GM12801 (cell line): ENCODE measurements around the gene UBE2V1.

Experiments used
- TF ChIP-seq, protein P1 (sequence below): IDR thresholded peaks from one replicate; pipeline ENCODE4 v1.5.1; 2011; ENCODE audit warnings: control low read depth; ENCODE audit not compliant: insufficient read length; ENCODE audit errors: extremely low read depth

The UBE2V1 gene

DNA sequence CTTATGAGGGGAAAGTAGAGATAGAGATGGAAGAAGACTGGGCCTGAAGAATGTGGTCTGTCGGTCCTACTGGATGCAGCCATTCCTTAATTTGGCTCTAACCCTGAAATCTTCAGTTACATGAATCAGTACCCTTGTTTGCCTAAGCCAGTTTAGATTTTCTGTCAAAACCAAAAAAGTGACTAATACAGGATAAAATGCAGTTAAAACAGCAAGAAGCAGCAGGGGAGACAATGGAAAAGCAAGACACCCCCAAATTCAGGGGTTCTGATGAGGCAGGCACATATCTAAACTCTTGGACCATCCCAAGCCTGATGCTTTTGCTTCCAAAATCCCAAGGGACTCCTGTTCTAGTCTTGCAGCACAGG lies 17.4 kb upstream of the UBE2V1 start:
- TF ChIP-seq, protein P1, sequence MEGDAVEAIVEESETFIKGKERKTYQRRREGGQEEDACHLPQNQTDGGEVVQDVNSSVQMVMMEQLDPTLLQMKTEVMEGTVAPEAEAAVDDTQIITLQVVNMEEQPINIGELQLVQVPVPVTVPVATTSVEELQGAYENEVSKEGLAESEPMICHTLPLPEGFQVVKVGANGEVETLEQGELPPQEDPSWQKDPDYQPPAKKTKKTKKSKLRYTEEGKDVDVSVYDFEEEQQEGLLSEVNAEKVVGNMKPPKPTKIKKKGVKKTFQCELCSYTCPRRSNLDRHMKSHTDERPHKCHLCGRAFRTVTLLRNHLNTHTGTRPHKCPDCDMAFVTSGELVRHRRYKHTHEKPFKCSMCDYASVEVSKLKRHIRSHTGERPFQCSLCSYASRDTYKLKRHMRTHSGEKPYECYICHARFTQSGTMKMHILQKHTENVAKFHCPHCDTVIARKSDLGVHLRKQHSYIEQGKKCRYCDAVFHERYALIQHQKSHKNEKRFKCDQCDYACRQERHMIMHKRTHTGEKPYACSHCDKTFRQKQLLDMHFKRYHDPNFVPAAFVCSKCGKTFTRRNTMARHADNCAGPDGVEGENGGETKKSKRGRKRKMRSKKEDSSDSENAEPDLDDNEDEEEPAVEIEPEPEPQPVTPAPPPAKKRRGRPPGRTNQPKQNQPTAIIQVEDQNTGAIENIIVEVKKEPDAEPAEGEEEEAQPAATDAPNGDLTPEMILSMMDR: no peak

DNA sequence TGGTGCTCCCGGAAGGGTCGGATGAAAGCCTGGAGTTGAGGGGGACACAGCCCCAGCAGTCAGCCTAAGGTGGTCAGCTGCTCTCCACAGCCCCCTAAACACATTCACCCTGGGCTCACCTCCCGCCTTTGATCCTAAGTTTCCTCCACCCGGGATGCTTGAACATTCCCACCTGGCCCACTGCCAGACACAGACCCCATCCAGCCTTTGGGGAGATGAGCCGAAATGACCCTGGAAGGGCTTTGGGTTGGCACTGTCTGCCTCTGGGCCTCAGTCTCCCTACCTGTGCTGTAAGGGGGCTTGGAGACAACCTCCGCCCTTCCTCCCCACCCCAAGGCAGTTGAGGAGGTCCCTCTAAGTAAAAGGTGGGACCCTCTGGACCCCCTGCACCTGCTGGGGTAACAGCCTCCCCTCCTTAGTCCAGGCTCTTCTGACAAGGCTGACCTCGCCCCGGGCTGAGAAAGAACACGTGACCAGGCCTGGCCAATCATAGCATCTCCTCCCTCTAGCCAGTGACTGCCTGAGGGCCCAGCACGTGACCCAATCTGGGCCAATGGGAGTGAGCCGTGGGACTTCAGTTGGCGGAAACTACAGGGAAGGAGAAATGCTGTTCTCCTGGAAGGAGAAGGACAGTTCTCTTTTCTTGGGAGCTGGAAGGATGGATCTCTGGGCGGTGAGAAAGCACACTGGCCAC lies 16.9 kb upstream of the UBE2V1 start:
- TF ChIP-seq, protein P1: no peak

DNA sequence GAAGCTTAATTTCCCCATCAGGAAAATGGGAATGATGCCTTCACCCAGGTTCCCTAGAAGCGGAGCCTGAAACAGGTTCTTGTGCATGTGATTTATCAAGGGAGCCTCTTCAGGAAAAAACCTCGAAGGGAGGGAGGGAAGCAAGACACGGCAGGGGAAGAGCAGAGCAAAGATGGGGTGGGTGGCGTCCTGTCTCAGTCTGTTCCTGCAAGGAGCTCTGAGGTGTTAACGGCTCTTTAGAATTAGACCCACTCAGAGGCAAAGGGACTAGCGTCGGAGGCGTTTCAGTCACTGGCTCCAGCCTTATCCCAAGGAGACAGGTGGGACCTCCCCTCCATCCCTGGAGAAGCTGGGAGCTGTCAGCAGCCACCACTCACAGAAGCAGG lies 15.6 kb upstream of the UBE2V1 start:
- TF ChIP-seq, protein P1: no peak

DNA sequence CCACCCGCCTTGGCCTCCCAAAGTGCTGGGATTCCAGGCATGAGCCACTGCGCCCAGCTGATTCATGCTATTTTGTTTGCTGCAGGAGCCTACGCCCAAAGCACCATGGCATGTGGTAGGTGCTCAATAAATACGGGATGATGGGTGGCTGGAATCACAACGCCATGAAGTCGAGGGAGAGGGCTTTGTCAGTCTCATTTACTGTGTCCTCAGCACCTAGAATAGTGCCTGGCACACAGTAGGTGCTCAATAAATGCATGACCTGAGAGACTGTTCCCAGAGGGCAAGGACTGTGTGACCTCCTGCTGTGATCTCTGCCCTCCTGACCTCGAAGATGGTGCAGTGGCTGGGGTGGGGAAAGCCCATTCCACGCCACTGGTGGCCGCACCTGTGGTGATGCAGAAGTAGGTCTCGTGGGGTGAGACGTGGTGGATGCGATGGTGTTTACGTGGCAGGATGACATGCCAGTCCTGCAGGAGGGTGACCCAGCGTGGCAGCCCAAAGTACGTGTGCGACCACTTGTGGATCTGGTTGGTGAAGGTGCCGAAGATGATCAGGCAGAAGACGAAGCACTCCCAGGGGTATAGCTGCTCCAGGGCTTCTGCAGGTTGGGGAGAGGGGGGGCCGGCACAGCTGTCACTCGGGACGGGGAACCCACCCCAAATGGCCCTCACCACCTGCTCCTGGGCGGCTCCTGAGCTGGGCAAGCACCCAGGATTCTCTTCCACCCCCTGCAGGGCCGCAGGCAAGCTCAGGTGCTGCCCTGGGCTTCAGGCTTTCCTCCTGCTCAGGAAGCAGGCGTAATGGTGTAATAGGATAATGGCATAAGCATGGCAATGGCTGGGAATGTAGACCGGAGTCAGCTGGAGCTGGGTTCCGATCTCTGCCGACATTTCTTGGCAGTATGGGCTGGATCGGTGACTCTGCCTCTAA lies 14.9 kb upstream of the UBE2V1 start:
- TF ChIP-seq, protein P1: no peak

DNA sequence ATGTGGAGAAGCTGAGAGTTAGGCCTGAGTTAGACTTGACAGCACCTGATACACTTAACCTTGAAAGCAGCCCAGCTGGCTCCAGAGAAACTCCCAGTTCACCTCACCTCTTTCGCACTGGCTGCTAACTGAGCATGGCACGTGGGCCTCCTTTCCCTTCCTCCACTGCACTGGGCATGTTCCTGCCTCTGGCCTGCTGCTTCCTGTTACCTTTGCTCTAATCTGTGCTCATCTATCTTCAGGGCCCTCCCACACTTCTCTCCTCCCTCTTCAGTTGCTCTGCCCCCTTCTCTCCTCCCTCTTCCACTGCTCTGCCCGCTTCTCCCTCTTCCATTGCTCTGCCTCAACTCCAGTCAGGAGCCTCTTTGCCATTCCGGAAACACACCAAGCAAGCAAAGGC lies 13.7 kb upstream of the UBE2V1 start:
- TF ChIP-seq, protein P1: no peak

DNA sequence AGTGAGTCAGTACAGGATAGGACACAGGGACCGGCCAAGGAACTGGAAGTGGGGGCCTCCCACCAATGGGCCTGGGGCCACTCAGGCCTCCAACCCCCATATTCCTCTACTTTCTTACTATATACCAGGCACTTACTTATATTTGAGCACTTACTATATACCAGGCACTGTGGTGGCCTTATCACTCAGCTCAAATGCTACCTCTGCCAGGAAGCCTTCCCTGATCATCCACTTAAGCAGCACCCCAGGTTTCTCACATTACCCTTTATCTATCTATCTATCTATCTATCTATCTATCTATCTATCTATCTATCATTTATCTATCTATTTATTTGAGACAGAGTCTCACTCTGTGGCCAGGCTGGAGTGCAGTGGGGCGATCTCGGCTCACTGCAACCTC lies 12.3 kb upstream of the UBE2V1 start:
- TF ChIP-seq, protein P1: no peak

DNA sequence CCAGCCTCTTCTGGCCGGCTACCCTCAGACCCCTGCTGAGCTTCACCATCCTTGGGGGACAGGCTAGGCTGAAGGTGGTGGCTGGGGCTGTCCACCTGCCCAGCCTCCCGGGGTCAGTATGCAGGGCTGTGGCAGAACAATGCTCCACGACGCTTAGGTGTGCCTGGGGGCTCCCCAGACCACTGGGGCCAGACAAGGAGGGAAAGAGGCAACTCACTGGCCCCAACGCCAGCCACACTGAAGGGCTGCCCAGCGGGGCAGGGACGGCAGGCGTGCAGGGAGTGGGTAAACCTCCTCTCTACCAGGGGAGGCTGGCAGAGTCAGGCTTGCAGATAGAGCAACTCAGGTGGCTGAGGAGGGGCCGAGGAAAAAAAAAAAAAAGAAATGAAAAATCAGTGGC lies 11.5 kb upstream of the UBE2V1 start:
- TF ChIP-seq, protein P1: no peak
